Kidney epithelial cell (primary cell): Measurements from ENCODE around the gene WDR49. TPM values are rescaled to one million over a fixed set of nuclear protein-coding genes. Genes with fewer than 3 reads are reported as not detected.
"Not testable (repeated sequence)": the region's sequence is repeated elsewhere in the genome, so short reads cannot be mapped to it uniquely, and the experiment has no call there.

Experiments used
- DNase-seq: peaks from one replicate; pipeline ENCODE4 v3.0.0-alpha.2; 2010; ENCODE audit warnings: low read depth
- H3K27me3 ChIP-seq: 2 replicates; pipeline ENCODE4 v1.6.0; 2011; ENCODE audit warnings: low read length; ENCODE audit not compliant: control insufficient read depth, insufficient read depth
- H3K36me3 ChIP-seq: 2 replicates; pipeline ENCODE4 v1.5.1; 2011; ENCODE audit warnings: low read length; ENCODE audit not compliant: control insufficient read depth, insufficient read depth
- H3K4me3 ChIP-seq: 2 replicates; pipeline ENCODE4 v1.5.1; 2011; ENCODE audit warnings: low read depth, mild to moderate bottlenecking, control low read depth, low read length
- total RNA-seq: library from RNA; depleted of rRNA; stranded (reverse); fragments of >200 nt; gene quantifications from 2 replicates; pipeline ENCODE4 v1.2.3, GENCODE V29; 2015
- TF ChIP-seq, protein P1 (sequence below): IDR thresholded peaks from 2 replicates; pipeline ENCODE4 v1.5.1; 2011; ENCODE audit warnings: mild to moderate bottlenecking, moderate library complexity, low read length, control low read depth, inconsistent platforms; ENCODE audit not compliant: insufficient read depth, poor library complexity, severe bottlenecking

The WDR49 gene
- total RNA-seq, 1 donor from 2014 or later, result not detected

- Histone ChIP-seq H3K27me3 (no peaks in the 10 kb centered on the region), H3K36me3 (no peaks in the 10 kb centered on the region), H3K4me3 (no peak overlapping the region)
- TF ChIP-seq, protein P1, sequence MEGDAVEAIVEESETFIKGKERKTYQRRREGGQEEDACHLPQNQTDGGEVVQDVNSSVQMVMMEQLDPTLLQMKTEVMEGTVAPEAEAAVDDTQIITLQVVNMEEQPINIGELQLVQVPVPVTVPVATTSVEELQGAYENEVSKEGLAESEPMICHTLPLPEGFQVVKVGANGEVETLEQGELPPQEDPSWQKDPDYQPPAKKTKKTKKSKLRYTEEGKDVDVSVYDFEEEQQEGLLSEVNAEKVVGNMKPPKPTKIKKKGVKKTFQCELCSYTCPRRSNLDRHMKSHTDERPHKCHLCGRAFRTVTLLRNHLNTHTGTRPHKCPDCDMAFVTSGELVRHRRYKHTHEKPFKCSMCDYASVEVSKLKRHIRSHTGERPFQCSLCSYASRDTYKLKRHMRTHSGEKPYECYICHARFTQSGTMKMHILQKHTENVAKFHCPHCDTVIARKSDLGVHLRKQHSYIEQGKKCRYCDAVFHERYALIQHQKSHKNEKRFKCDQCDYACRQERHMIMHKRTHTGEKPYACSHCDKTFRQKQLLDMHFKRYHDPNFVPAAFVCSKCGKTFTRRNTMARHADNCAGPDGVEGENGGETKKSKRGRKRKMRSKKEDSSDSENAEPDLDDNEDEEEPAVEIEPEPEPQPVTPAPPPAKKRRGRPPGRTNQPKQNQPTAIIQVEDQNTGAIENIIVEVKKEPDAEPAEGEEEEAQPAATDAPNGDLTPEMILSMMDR, result no peak
- DNase-seq, result no peak
These were observed 3.3 kb downstream of the WDR49 start for GRCh38 chr3:167650459-167650858.

GRCh38 chr3:167649746-167650145, 4.0 kb downstream of the WDR49 start:
- no peak overlapping the region for H3K4me3 ChIP-seq
- no peaks in the 10 kb centered on the region for H3K36me3 ChIP-seq
- DNase-seq, result no peak
- TF ChIP-seq, protein P1, result no peak
- H3K27me3 ChIP-seq, result no peaks in the 10 kb centered on the region

DNA sequence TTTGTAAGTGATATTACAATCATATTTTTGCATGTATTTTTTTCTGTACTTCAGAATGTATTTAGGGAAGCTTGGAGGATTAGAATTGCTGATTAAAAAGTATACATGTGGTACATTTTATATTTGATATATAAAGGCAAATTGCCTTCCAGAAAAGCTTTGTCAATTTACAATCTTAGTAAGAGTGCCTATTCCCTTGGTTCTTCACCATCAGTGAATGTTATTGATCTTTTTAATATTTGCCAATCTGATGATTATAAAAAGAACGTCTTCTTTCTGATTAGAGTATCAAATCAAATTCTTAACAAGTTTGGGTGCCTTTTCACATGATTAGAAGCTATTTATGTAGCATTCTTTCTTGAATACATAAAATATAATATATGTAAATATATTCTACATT, 9.1 kb downstream of the WDR49 start:
- DNase-seq, result no peak
- H3K27me3 ChIP-seq, result no peaks in the 10 kb centered on the region
- H3K36me3 ChIP-seq, result no peaks in the 10 kb centered on the region
- TF ChIP-seq, protein P1, result no peak
- H3K4me3 ChIP-seq, result no peak overlapping the region

- TF ChIP-seq, protein P1, result no peak
- no peak overlapping the region for H3K4me3 ChIP-seq
- no peak for DNase-seq
- no peaks in the 10 kb centered on the region for H3K27me3 ChIP-seq
- H3K36me3 ChIP-seq, result no peaks in the 10 kb centered on the region
These were observed 22.3 kb downstream of the WDR49 start for GRCh38 chr3:167631471-167631870.

GRCh38 chr3:167626490-167626889, 27.3 kb downstream of the WDR49 start:
- TF ChIP-seq, protein P1, result no peak
- DNase-seq, result no peak
- H3K4me3 ChIP-seq, result no peak overlapping the region
- H3K36me3 ChIP-seq, result no peaks in the 10 kb centered on the region
- H3K27me3 ChIP-seq, result no peaks in the 10 kb centered on the region

GRCh38 chr3:167615030-167615429, 38.7 kb downstream of the WDR49 start:
- TF ChIP-seq, protein P1, result no peak
- Histone ChIP-seq H3K4me3 (no peak overlapping the region), H3K36me3 (no peaks in the 10 kb centered on the region), H3K27me3 (no peaks in the 10 kb centered on the region)
- no peak for DNase-seq

- H3K4me3 ChIP-seq, H3K36me3 ChIP-seq, H3K27me3 ChIP-seq, DNase-seq: not testable (repeated sequence)
These were observed 39.5 kb downstream of the WDR49 start for GRCh38 chr3:167614196-167614595.
